GM12878 (cell line): ENCODE data around the gene DYNC1I1.

Experiments
- CTCF ChIP-seq, 3 experiments: IDR thresholded peaks in 2 of 3; conservative IDR thresholded peaks in 1 of 3; 2 replicates each; pipeline ENCODE4 v1.5.1; 2011; ENCODE audit warnings: low read depth in 3 of 3, low read length in 3 of 3, mild to moderate bottlenecking in 3 of 3, control low read depth in 2 of 3, moderate library complexity in 2 of 3, inconsistent platforms in 1 of 3, mixed read lengths in 1 of 3; ENCODE audit not compliant: control insufficient read depth in 2 of 3, insufficient read depth in 1 of 3; ENCODE audit errors: extremely low read depth in 1 of 3
- EZH2 ChIP-seq: IDR thresholded peaks from 2 replicates; pipeline ENCODE4 v1.6.1; 2012; ENCODE audit warnings: low read depth, mild to moderate bottlenecking, control low read depth, inconsistent platforms, low read length, borderline replicate concordance; ENCODE audit not compliant: control insufficient read depth
- MEF2A ChIP-seq: IDR thresholded peaks from 2 replicates; pipeline ENCODE4 v1.6.1; 2011; ENCODE audit warnings: low read depth, mild to moderate bottlenecking, low read length, moderate library complexity; ENCODE audit not compliant: insufficient read depth
- SMC3 ChIP-seq: IDR thresholded peaks from 2 replicates; pipeline ENCODE4 v1.6.1; 2011; ENCODE audit warnings: low read length, improper control_type of control experiment, borderline replicate concordance

GRCh38 chr7:95859429-95859828 is 87.1 kb downstream of the DYNC1I1 start:
- no peak for TF ChIP-seq EZH2
- TF ChIP-seq CTCF (IDR thresholded peaks at IDR 0.05 in 2 of 3, conservative IDR thresholded peaks at IDR 0.05 in 1 of 3; ENCODE audit: control insufficient read depth in 2 of 3, extremely low read depth in 1 of 3, insufficient read depth in 1 of 3, low read depth in 3 of 3, low read length in 3 of 3) = no peak
- no peak for TF ChIP-seq MEF2A
- no peak for TF ChIP-seq SMC3
